ENCODE results near the gene FOXN3.

Gene FOXN3

GRCh38 chr14:89240414-89240813 is 176.6 kb downstream of the FOXN3 start:
- FAIRE-seq (no peak), DNase-seq (ENCODE audit: insufficient read length) (no peak)
- TF ChIP-seq POLR2A (IDR thresholded peaks at IDR 0.05; ENCODE audit: low read depth, low read length), result no peak
- no peak for TF ChIP-seq POLR2AphosphoS5 (IDR thresholded peaks at IDR 0.05; ENCODE audit: low read depth, low read length)
- TF ChIP-seq TAF1 (IDR thresholded peaks at IDR 0.05; ENCODE audit: borderline replicate concordance, low read depth, low read length), result no peak

- FAIRE-seq (no peak), DNase-seq (ENCODE audit: insufficient read length) (no peak)
- no peak for TF ChIP-seq POLR2A (IDR thresholded peaks at IDR 0.05; ENCODE audit: low read depth, low read length)
- no peak for TF ChIP-seq TAF1 (IDR thresholded peaks at IDR 0.05; ENCODE audit: borderline replicate concordance, low read depth, low read length)
- no peak for TF ChIP-seq POLR2AphosphoS5 (IDR thresholded peaks at IDR 0.05; ENCODE audit: low read depth, low read length)
Observed at GRCh38 chr14:89239023-89239422, 178.0 kb downstream of the FOXN3 start.

GRCh38 chr14:89237921-89238529 is 179.0 kb downstream of the FOXN3 start:
- TF ChIP-seq POLR2A (IDR thresholded peaks at IDR 0.05; ENCODE audit: low read depth, low read length), result no peak
- TF ChIP-seq TAF1 (IDR thresholded peaks at IDR 0.05; ENCODE audit: borderline replicate concordance, low read depth, low read length), result no peak
- TF ChIP-seq POLR2AphosphoS5 (IDR thresholded peaks at IDR 0.05; ENCODE audit: low read depth, low read length), result no peak

GRCh38 chr14:89236851-89237250 is 180.2 kb downstream of the FOXN3 start:
- no peak for FAIRE-seq
- TF ChIP-seq POLR2A (IDR thresholded peaks at IDR 0.05; ENCODE audit: low read depth, low read length) (no peak), TAF1 (IDR thresholded peaks at IDR 0.05; ENCODE audit: borderline replicate concordance, low read depth, low read length) (no peak), POLR2AphosphoS5 (IDR thresholded peaks at IDR 0.05; ENCODE audit: low read depth, low read length) (no peak)
- no peak for DNase-seq (ENCODE audit: insufficient read length)

More at GRCh38 chr14:89237921-89238529, 179.0 kb downstream of the FOXN3 start:
- DNase-seq (ENCODE audit: insufficient read length) (no peak), FAIRE-seq (no peak)

DNA sequence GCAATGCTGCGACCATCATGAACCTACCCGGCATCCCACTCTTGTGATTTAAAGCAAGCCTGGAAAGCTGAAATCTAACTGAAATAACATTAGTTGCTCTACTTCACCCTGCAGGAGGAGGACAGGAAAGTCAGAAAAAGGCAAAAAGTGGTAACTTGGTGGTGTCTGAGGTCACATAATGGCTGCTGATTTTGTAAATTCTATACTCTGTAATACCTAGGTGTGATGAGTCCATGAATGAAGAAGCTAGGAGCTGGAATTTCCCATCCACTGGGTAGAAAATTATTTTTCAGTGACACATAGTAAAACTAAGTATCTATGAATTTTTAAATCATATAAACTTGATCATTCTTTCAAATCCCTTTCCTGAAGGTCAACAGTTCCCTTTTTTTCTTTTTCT is 183.8 kb downstream of the FOXN3 start:
- DNase-seq (ENCODE audit: insufficient read length) (no peak), FAIRE-seq (no peak)
- no peak for TF ChIP-seq POLR2AphosphoS5 (IDR thresholded peaks at IDR 0.05; ENCODE audit: low read depth, low read length)
- TF ChIP-seq POLR2A (IDR thresholded peaks at IDR 0.05; ENCODE audit: low read depth, low read length), result no peak
- TF ChIP-seq TAF1 (IDR thresholded peaks at IDR 0.05; ENCODE audit: borderline replicate concordance, low read depth, low read length), result no peak

GRCh38 chr14:89232265-89233070 is 184.6 kb downstream of the FOXN3 start:
- TF ChIP-seq POLR2AphosphoS5 (IDR thresholded peaks at IDR 0.05; ENCODE audit: low read depth, low read length) (no peak), POLR2A (IDR thresholded peaks at IDR 0.05; ENCODE audit: low read depth, low read length) (no peak), TAF1 (IDR thresholded peaks at IDR 0.05; ENCODE audit: borderline replicate concordance, low read depth, low read length) (no peak)
- FAIRE-seq, result no peak
- DNase-seq (ENCODE audit: insufficient read length), result no peak

GRCh38 chr14:89231426-89232113 is 185.5 kb downstream of the FOXN3 start:
- FAIRE-seq (no peak), DNase-seq (ENCODE audit: insufficient read length) (no peak)
- no peak for TF ChIP-seq POLR2AphosphoS5 (IDR thresholded peaks at IDR 0.05; ENCODE audit: low read depth, low read length)

GRCh38 chr14:89228921-89229639 is 188.0 kb downstream of the FOXN3 start:
- FAIRE-seq (no peak), DNase-seq (ENCODE audit: insufficient read length) (no peak)
- no peak for TF ChIP-seq POLR2A (IDR thresholded peaks at IDR 0.05; ENCODE audit: low read depth, low read length)
- no peak for TF ChIP-seq TAF1 (IDR thresholded peaks at IDR 0.05; ENCODE audit: borderline replicate concordance, low read depth, low read length)
- TF ChIP-seq POLR2AphosphoS5 (IDR thresholded peaks at IDR 0.05; ENCODE audit: low read depth, low read length), result no peak

DNA sequence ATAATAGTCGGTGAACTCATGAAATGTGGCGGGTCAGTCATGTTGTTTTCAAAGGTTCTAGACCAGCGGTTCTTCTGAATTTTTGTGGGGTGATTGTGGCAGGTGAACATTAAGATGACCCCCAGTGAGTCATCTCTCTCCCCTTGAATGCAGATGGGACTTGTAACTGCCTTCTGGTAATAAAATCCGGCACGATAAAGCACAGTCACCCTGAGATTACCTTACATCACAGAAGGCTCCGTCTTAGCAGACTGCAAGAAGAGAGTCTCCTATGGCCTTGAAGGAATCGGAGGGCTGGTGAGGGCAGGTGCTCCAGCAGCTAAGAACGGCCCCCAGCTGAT is 189.6 kb downstream of the FOXN3 start:
- DNase-seq (ENCODE audit: insufficient read length) (no peak), FAIRE-seq (no peak)
- no peak for TF ChIP-seq POLR2AphosphoS5 (IDR thresholded peaks at IDR 0.05; ENCODE audit: low read depth, low read length)
- TF ChIP-seq POLR2A (IDR thresholded peaks at IDR 0.05; ENCODE audit: low read depth, low read length), result no peak
- TF ChIP-seq TAF1 (IDR thresholded peaks at IDR 0.05; ENCODE audit: borderline replicate concordance, low read depth, low read length), result no peak

DNA sequence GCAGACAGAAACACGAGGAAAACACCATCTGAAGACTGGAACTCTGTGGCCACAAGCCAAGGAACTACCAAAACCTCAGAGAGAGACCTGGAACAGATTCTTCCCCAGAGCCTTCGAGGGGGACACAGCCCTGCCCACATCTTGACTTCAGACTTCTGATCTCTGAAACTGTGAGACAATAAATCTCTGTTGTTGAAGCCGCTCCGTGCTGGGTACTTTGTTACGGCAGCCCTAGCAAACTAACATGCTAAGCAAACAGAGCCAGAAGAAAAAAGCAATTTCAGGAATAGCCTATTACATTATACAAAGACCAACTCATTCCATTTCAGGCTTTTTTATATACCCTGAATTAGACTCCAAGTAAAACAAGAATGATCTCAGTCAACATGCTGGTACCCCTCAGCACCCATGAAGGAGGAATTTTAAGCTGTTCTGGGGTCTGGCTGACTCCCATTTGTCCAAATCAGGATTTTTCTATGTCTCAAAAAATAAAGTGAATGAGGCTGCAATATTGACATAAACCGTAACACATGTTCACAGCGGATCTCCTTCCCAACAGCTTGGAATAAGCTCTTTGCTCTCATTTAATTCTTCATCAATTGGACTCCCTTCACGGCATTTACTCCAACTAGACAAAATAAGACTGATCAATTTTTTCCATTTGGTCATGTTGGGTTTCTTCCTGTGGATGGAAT is 190.1 kb downstream of the FOXN3 start:
- no peak for TF ChIP-seq TAF1 (IDR thresholded peaks at IDR 0.05; ENCODE audit: borderline replicate concordance, low read depth, low read length)
- no peak for TF ChIP-seq POLR2A (IDR thresholded peaks at IDR 0.05; ENCODE audit: low read depth, low read length)
- no peak for TF ChIP-seq POLR2AphosphoS5 (IDR thresholded peaks at IDR 0.05; ENCODE audit: low read depth, low read length)
- DNase-seq (ENCODE audit: insufficient read length) (no peak), FAIRE-seq (no peak)

DNA sequence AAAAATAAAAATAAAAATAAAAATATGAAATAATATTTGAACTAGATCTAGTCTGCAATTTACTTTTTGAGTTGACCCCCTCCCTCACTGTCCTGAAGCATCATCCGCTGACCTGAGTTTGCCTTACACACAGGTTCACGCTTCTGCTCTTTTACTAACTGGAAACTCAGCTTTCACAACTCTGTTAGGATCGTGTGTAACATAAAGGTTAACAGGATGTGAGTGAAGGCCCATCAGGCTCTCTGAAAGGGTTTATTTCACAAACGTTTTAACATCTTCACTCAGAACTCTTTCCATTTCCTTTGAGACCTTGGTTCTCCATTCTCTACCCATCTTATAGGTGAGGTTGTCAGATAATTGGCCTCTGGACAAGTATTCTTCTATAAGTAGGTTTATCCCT is 191.4 kb downstream of the FOXN3 start:
- FAIRE-seq, result no peak
- TF ChIP-seq TAF1 (IDR thresholded peaks at IDR 0.05; ENCODE audit: borderline replicate concordance, low read depth, low read length) (no peak), POLR2AphosphoS5 (IDR thresholded peaks at IDR 0.05; ENCODE audit: low read depth, low read length) (no peak), POLR2A (IDR thresholded peaks at IDR 0.05; ENCODE audit: low read depth, low read length) (no peak)
- DNase-seq (ENCODE audit: insufficient read length), result no peak

Data from GM12892 (cell line).